Measurements from ENCODE around the gene SPANXA1. TPM values are rescaled to one million over a fixed set of nuclear protein-coding genes. Genes with fewer than 3 reads are reported as not detected.
"Not testable (repeated sequence)": the region's sequence is repeated elsewhere in the genome, so short reads cannot be mapped to it uniquely, and the experiment has no call there.

Gene SPANXA1, protein sequence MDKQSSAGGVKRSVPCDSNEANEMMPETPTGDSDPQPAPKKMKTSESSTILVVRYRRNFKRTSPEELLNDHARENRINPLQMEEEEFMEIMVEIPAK
- polyA plus RNA-seq (2012; ENCODE audit: insufficient read depth, insufficient read length), result not detected

DNA sequence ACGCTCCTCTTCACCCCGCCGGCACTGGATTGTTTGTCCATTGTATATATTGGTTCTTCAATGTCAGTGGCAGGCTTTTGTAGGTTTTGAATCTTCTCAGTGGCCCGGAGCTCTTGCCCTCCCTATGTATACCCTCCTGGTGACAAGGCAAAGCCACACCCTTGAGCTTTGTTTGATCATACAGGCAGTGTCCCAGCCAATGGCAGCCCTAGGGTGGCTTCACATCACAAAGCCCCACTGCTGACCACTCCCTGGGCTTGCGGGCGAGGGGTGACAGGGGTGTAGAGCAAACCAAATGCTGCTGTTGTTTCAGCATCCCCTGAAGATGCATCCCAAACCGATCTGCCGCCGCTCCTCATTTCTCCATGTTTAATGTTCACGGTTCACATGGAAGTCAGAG is at the start of gene SPANXA1:
Gene SPANXA1 (minus strand): TSS at position 101 of the 400 bp plus-strand sequence. CDS start 60 bp downstream, at position 41.
- H3K4me3 ChIP-seq (ENCODE audit: low read length); DNase-seq (ENCODE audit: low read depth, low spot score): not testable (repeated sequence)

DNA sequence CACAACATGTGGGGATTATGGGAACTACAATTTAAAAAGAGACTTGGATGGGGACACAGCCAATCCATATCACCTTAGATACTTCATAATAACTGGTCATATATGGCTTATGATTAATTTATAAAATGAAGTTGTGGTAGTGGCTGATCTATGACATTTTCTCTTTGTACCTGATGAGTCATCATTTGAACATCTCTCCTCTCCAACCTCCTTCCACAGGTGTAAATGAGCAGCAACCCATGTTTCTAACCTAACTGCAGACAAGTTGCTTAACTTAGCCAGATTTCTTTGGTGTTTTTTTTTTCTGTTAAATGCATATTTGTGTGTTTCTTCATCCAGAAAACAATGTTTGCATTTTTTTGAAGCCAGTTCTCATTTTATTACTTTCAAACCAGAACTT is 47.6 kb upstream of the SPANXA1 start:
- no peak overlapping the region for H3K4me3 ChIP-seq (ENCODE audit: low read length)

DNA sequence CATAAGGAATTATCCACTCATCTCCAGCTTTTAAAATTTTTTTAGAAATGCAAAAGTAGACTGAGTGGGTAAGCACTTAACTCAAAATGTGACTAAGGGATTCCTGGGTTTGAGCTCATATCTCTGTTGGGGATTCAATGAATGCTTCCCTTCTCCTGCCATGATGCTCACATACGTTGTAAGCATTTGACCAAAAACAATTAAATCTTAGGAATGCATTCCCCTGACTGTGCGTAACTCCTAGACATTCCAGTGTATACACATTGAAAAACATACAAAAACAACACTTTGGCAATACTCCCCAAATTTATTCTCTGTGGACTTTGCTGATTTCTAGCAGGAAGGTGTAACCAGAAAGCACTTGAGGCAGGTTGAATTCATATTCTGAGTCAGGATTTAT is 34.8 kb upstream of the SPANXA1 start:
- DNase-seq (ENCODE audit: low read depth, low spot score), result no peak

More for the DNA sequence above, 47.6 kb upstream of the SPANXA1 start:
- DNase-seq (ENCODE audit: low read depth, low spot score), result no peak

DNA sequence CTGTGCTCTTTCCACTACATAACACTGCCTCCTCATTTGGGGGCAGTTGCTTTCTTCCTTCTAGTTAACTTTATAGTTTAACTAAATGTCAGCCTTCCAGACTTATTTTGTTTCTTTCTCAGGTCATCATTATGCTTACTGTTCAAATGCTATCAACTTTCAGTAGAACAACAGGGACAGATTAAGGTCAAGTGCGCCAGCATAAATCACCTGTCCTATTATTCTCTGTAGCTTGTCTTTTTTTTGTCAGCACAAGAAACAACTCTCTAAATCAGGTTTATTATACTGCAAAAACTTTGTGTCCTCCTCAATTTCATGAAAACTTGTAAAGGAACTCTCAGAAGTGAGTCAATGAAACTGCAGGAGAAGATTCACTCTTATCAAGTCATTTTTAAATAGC is 24.6 kb upstream of the SPANXA1 start:
- H3K4me3 ChIP-seq (ENCODE audit: low read length), result no peak overlapping the region
- no peak for DNase-seq (ENCODE audit: low read depth, low spot score)

More for the DNA sequence above, 34.8 kb upstream of the SPANXA1 start:
- no peak overlapping the region for H3K4me3 ChIP-seq (ENCODE audit: low read length)

DNA sequence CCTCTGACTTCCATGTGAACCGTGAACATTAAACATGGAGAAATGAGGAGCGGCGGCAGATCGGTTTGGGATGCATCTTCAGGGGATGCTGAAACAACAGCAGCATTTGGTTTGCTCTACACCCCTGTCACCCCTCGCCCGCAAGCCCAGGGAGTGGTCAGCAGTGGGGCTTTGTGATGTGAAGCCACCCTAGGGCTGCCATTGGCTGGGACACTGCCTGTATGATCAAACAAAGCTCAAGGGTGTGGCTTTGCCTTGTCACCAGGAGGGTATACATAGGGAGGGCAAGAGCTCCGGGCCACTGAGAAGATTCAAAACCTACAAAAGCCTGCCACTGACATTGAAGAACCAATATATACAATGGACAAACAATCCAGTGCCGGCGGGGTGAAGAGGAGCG is 4.9 kb upstream of the SPANXA1 start, which contains the start of gene SPANXA2:
Gene SPANXA2 (plus strand): TSS at position 301 of the 400 bp plus-strand sequence. CDS start 60 bp downstream, at position 361.
- H3K4me3 ChIP-seq (ENCODE audit: low read length); DNase-seq (ENCODE audit: low read depth, low spot score): not testable (repeated sequence)

DNA sequence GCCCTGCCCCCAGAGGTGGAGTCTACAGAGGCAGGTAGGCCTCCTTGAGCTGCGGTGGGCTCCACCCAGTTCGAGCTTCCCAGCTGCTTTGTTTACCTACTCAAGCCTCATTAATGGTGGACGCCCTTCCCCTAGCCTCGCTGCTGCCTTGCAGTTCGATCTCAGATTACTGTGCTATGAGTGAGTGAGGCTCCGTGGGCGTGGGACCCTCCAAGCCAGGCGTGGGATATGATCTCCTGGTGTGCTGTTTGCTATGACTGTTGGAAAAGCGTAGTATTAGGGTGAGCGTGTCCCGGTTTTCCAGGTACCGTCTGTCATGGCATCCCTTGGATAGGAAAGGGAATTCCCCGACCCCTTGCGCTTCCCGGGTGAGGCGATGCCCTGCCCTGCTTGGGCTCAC is 42.0 kb downstream of the SPANXA1 start:
- DNase-seq (ENCODE audit: low read depth, low spot score); H3K4me3 ChIP-seq (ENCODE audit: low read length): not testable (repeated sequence)

All from Jurkat, Clone E6-1 (cell line).